Astrocyte of the spinal cord (primary cell): ENCODE measurements around the gene PPM1M.

ENCODE experiments used
- DNase-seq: peaks from one replicate; pipeline ENCODE4 v3.0.0; 2011; ENCODE audit warnings: low read depth, low spot score
- H3K4me3 ChIP-seq: 2 replicates; pipeline ENCODE4 v1.5.1; 2011; ENCODE audit warnings: low read depth, mild to moderate bottlenecking, low read length, moderate library complexity
- CTCF ChIP-seq: IDR thresholded peaks from 2 replicates; pipeline ENCODE4 v1.5.1; 2012; ENCODE audit warnings: low read depth, mild to moderate bottlenecking, low read length, inconsistent platforms
- in situ Hi-C: cut with HindIII; loops from 2 replicates; pipeline ENCODE4 v1.10.0; 2017; ENCODE audit warnings: low sequenced_read_pairs

PPM1M gene

GRCh38 chr3:52295671-52296208 is 50.2 kb downstream of the PPM1M start:
- TF ChIP-seq CTCF: no peak
- DNase-seq: no peak
- H3K4me3 ChIP-seq: no peak overlapping the region
- in situ Hi-C loops: no loop called here

- no peak for DNase-seq
- in situ Hi-C loops: no loop called here
- no peak overlapping the region for H3K4me3 ChIP-seq
- TF ChIP-seq CTCF: no peak
Measured at GRCh38 chr3:52297242-52298148, 51.9 kb downstream of the PPM1M start.

- no peak overlapping the region for H3K4me3 ChIP-seq
- in situ Hi-C loops: no loop called here
- DNase-seq: no peak
- no peak for TF ChIP-seq CTCF
Measured at GRCh38 chr3:52298149-52299098, 52.9 kb downstream of the PPM1M start.

- in situ Hi-C loops: no loop called here
- no peak for DNase-seq
- no peak for TF ChIP-seq CTCF
- no peak overlapping the region for H3K4me3 ChIP-seq
Measured at GRCh38 chr3:52299247-52299878, 53.8 kb downstream of the PPM1M start.
